Inflammatory macrophage treated with lipopolysaccharide for 1 hour (primary cell): ENCODE results near the gene SFI1.
"Not testable (repeated sequence)": the region's sequence is repeated elsewhere in the genome, so short reads cannot be mapped to it uniquely, and the experiment has no call there.

ENCODE experiments used
- DNase-seq, 2 donors: peaks; one replicate each; pipeline ENCODE4 v3.0.0-alpha.2; 2020 to 2022

Gene SFI1

GRCh38 chr22:31556627-31557203 lies 60.4 kb downstream of the SFI1 start:
- peak; percentile 21 to 65 for DNase-seq

GRCh38 chr22:31558546-31558945 lies 62.2 kb downstream of the SFI1 start:
- not testable (repeated sequence) for DNase-seq

GRCh38 chr22:31561238-31561887 lies 65.0 kb downstream of the SFI1 start:
- DNase-seq, result peak; percentile 47 to 63

GRCh38 chr22:31561970-31562369 lies 65.6 kb downstream of the SFI1 start:
- DNase-seq, result no peak

GRCh38 chr22:31566484-31566883 lies 70.1 kb downstream of the SFI1 start:
- DNase-seq, result no peak

GRCh38 chr22:31567196-31567595 lies 70.9 kb downstream of the SFI1 start:
- no peak for DNase-seq

GRCh38 chr22:31567702-31568101 lies 71.4 kb downstream of the SFI1 start:
- DNase-seq, result no peak

GRCh38 chr22:31569126-31569525 lies 72.8 kb downstream of the SFI1 start:
- DNase-seq, result peak; percentile 33 to 64

GRCh38 chr22:31572939-31573338 lies 76.6 kb downstream of the SFI1 start:
- DNase-seq, result no peak

GRCh38 chr22:31574055-31574670 lies 77.8 kb downstream of the SFI1 start:
- DNase-seq, result no peak

GRCh38 chr22:31575190-31575589 lies 78.9 kb downstream of the SFI1 start:
- peak in 1 of 2 donors; percentile 37 for DNase-seq

GRCh38 chr22:31577711-31578110 lies 81.4 kb downstream of the SFI1 start:
- DNase-seq, result no peak

GRCh38 chr22:31578171-31578570 lies 81.8 kb downstream of the SFI1 start:
- no peak for DNase-seq

- DNase-seq, result no peak
Measured at GRCh38 chr22:31579835-31580242, 83.5 kb downstream of the SFI1 start.

- no peak for DNase-seq
Measured at GRCh38 chr22:31583861-31584485, 87.6 kb downstream of the SFI1 start.

- DNase-seq, result no peak
Measured at GRCh38 chr22:31584804-31585160, 88.4 kb downstream of the SFI1 start.

- peak; percentile 56 to 82 for DNase-seq
Measured at GRCh38 chr22:31585161-31585859, 89.0 kb downstream of the SFI1 start.

- DNase-seq, result peak; percentile 48 to 80
Measured at GRCh38 chr22:31586137-31586920, 90.0 kb downstream of the SFI1 start.

- DNase-seq, result no peak
Measured at GRCh38 chr22:31588970-31589675, 92.8 kb downstream of the SFI1 start.

- DNase-seq, result not testable (repeated sequence)
Measured at GRCh38 chr22:31590161-31590560, 93.8 kb downstream of the SFI1 start.

- DNase-seq, result no peak
Measured at GRCh38 chr22:31595271-31595670, 98.9 kb downstream of the SFI1 start.
